GM18517 (cell line): ENCODE data around the gene SNAPC4.
"Not testable (repeated sequence)": the region's sequence is repeated elsewhere in the genome, so short reads cannot be mapped to it uniquely, and the experiment has no call there.

ENCODE experiments used
- ATAC-seq: cut with Tn5 transposase; IDR thresholded peaks from one replicate; pipeline ENCODE4 v1.9.1; 2021; ENCODE audit warnings: mild to moderate bottlenecking, moderate library complexity; ENCODE audit not compliant: unreplicated experiment

Gene SNAPC4

DNA sequence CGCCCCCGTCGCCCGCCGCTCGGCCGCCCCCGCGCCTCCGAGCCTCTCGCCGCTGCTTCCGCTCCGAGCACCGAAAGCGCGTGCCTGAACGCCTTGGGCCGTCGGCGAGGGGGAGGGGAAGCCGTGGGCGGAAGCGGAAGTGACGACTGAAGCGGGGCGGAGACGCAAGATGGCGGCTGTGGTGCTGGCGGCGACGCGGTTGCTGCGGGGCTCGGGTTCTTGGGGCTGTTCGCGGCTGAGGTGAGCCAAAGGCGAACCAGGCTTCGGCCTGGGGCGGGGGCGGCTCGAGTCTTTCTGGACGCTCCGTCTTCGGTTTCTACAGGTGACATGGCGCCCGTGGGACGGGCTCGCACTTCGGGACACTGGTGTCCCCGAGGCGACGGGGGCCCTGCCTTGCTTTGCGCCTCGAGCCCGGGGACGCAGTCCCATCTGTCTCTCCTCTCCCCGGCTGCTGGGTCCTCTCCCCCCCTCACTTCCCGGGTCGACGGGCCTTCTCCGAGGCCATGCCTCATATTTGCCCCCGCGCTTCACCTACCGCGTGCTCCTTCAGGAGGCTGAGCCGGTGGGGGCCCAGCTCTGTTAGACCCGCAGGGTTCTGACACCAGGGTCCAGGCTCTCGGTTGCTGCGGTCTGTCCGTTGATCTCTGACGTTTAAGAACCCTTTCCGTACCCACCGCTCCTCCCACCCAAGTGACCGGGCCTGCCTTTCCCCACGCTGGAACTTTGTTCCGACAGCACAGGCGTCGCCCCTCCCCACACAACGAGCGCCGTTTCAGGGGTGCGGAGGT, 10.7 kb upstream of the SNAPC4 start, which contains the start of the genes ENTR1 and PMPCA:
ENTR1 (minus strand) TSS at position 115 of the 788 bp plus-strand sequence. CDS start 217 bp downstream, outside the sequence.
PMPCA (plus strand) TSS at position 159 of the 788 bp plus-strand sequence; CDS start at position 170, 11 bp downstream.
- peak; percentile 68 for ATAC-seq

DNA sequence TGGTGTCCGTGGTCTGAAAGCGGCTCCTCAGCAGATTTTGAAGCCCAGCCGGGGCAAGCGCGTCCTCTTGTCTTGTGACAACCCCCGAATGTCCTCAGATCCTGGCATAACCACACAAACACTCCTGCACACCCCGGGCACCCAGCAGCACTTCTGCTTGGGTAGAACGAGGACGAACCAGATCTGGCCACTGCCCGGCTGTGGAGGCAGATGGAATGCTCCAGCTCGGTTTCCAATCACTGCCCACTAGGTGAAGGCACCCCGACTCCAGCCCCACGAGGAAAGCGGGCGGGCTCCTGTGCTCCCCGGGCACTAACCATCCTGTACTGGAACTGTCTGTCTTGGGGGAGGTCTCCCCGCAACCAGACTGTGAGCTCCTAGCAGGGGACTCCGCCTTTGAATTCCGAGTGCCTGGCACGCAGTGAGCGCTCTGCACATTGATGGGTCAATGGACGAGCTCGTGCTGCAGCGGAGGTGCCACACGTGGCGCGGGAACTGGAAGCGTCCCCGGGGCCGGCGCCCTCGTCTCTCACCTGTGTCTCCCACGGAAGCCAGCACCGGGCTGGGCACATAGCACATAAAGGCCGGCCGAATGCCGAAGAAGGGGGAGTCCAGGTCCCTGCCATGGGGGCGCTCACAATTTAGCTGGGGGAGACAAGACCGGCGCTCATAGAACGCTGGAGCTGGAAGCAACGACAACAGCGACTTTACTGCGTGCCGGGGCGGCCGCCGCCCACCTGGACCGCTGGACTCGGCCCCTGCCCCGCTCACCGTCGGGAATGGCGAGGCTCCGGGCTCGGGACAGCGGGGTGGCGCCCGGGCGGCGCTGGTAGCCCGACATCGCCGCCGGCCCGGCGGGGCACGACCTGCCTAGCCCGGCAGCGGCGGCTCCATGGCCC, 9.8 kb upstream of the SNAPC4 start:
- ATAC-seq: no peak

DNA sequence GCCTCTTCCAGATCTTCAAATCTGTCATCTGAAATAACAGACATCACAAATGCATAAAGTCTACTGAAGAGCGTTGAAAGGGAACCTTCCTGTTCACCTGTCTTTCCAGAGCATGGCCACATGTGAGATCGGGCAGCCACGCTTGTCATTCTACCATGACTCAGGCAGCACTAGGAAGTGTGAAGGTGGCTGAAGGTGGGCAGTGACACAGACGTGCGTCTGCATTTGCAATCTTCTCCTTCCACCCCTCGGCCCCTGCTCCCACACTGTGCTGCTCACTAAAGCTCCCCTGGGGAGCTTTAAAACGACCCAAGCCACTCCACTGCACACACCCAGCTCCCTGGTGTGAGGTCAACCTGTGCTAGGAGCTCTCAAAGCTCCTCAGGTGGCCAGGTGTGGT, 7.9 kb upstream of the SNAPC4 start:
- ATAC-seq: no peak

DNA sequence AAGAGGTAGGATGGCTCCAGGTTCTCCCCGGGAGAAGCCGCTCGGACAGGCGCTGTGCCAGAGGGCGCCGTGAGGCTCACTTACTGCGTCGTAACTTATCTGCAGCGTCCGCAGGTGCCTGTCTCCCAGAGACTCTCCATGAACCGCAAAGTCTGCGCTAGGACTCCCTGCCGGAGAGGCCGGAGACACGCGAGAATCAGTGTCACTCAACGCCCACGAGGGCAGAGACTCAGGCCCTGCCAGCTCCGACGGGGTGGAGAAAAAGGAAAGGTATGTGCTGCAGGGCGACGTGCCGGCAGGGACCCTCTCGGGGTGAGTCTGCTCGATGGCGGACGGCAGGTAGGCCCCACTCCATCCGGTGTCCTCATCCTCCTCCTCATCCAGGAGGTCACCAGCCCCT, 7.1 kb upstream of the SNAPC4 start:
- not testable (repeated sequence) for ATAC-seq

DNA sequence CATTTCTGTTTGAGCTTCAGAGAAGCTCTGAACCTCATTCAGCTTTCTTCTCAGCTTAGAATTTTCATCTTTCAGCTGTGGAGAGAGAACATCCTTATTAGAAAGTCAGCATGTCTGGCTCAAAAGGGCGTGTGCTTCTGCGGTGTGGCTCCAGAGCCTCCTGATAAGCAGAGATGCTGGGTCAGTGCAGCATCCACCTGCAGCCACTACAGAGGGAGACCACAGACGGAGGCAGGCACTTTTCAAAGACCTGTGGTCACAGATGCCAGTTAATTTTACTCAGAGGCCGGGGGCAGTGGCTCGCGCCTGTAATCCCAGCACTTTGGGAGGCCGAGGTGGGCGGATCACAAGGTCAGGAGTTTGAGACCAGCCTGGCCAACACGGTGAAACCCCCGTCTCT, 5.9 kb upstream of the SNAPC4 start:
- ATAC-seq: not testable (repeated sequence)

DNA sequence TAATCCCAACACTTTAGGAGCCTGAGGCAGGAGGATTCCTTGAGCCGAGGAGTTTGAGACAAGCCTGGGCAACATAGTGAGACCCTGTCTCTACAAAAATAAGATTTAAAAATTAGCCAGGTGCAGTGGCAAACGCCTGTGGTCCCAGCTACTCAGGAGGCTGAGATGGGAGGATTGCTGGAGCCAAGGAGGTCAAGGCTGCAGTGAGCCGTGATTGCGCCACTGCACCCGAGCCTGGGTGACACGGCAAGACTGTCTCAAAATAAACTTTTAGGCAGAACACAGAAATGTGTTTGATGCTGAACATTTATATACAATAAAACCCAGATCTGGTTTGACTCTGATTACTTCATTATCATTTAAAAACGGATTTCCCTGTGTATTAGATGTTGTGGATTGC, 5.5 kb upstream of the SNAPC4 start:
- no peak for ATAC-seq

DNA sequence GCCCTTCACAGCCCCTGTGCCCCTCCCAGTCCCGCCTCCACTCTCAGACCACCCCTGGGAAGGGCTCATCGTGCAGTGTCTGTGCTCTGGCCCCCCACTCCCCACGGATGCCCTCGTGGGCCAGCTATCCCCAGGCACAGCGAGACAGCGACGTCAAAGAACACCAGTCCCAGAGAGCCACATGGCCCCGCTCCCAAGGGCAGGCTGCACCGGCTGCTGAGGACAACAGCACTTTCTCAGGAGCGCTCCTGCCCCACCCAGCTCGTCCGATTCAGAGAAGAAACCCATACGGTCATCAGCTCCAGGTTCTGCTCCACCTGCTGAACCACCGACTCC, 4.8 kb upstream of the SNAPC4 start:
- ATAC-seq: no peak

DNA sequence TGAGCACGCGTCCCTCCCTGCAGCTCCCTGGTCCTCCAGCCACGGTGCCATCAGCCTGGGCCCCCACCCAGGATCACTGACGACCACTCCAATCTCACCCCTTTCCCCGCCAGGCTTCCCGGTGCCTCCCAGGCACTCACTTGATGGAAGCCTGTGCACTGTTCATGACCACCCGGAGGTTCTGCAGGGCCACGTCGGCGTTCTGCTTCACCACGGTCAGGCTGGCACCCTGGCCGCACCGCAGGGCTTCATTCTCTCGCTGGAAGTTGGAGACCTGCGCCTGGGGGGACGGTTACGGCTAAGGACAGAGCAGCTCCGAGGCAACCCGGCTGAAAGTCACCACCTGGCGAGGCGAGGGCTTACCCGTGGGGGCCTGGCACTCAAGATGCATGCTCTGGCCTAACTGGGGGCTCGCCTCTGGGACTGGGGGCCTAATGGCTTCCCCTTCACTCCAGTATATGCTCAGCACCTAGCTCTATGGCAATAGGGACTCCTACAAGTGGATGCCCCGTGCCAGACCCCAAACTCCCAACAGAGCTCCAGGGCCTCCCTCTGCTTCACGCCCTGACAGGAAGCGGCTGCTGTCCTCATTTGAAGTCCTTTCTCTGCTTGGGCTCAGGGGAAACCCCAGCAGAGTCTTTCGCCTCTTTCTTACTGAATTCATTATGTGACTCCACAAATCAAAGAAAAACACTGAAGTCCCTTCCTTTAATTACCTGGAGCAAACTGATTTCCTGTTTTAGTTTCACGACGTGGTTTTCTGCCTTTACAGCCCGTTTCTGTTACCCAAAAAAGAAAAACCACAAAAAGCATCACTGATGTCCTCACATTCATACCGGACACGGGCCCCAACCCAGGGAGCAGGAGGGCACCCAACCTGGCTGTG, 4.2 kb upstream of the SNAPC4 start:
- ATAC-seq: no peak

DNA sequence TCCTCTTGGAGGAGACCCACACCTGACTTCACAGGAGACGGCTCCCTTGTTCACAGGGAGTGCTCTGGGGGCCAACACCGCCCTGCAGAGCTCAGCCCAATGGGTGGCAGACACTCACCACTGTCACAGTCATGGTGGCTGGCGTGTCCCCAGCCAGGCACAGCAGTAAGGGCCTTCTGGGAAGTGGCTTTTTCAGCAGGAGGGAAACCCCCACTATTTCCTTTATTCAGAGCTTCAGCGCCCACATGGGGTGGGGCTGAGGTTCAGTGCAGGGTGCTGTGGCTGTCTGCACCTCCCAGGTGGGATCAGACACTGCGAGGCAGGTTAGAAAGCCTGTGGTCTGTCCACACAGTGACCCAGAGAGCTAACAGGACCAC, 3.6 kb upstream of the SNAPC4 start:
- no peak for ATAC-seq

DNA sequence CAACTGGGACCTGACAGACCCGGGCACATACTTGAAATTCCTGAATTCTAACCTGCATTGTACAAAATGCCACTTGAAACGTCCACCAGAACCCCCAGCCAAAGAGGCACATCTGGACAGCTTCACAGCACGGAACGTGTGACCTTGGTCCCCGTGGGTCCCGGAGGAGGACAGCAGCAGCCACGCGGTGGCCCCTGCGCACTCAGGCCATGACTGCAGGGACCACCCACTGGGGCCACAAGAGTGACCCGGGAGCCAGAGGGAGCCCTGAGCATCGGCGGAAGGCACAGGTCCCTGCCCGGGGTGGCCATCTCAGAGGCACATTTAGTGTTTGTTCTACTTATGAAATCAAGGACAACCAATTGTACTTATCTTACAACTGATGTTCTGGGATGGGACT, 2.1 kb upstream of the SNAPC4 start:
- no peak for ATAC-seq

DNA sequence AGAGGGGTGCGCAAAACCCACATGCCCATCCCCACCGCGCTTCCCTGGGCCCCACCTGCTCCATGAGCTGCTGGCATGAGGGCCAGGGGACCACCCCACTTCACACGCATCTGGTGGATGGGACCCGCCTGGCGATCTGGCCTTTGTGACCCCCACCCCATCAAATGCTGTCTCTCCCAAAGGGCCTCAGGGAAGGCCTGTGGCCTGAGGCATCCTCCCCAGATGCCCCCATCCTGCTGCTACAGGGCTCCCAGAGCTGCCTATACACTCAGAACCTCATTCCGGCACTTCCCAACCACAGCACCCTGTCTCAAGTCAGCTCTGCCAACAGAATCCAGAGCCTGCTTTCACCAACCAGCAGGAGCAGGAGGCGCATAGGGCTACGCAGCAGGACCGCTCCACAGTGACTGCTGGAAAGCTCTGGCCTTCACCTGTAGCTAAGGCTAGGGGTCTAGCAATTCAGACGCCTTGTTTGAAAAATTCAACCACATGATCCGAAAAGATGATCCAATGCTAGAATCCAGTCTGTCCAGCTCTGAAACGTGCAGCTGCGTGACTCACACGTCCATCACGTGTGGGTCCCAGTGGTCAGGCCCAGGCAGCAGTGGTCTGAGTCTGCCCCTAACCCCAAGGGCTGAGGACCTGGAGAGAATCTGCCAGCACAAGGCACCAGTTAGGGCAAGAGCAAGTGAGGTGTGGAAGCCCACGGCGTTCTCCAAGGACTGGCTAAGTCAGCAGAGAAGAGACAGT, 1.4 kb upstream of the SNAPC4 start:
- no peak for ATAC-seq

DNA sequence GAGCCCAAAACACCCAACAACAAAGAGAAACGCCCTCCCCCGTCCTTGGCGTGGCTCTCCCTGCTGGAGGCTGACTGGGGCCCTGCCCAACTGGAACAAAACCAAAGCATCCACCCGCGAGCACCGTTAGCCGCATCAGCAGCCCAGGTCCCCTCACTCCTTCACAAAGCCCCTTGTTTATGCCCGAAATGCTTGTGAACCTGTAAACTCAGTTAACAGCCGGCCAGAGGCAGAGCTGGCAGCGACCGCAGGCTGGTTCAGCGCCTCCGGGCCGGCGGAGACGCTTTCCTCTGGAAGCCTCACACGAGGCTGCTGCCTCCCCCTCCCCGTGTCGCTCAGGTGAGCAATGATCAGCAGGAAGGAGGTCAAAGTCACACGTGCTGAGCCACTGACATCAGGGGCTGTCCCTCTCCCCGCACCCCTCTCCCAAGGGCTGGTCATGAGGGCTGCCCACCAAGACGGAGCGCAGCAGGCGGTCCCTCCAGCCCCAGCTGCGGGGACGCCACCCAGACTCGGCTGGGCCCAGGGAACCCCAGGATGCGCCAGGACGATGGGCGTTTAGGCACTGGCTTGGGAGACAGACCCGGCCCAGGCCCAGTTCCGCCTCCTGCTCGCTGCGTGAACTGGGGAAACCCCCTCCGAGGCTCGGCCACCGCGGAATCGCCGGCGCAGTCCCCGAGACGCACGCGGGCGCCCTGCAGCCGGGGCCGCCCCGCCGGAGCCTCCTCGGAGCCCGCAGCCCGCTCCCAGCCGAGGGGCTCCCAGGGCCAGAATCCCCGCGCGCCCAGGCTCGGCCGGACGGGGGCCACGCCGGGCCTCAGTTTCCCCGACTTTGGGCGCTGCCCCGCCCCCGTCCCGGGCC, 563 bp downstream of the SNAPC4 start:
- no peak for ATAC-seq

DNA sequence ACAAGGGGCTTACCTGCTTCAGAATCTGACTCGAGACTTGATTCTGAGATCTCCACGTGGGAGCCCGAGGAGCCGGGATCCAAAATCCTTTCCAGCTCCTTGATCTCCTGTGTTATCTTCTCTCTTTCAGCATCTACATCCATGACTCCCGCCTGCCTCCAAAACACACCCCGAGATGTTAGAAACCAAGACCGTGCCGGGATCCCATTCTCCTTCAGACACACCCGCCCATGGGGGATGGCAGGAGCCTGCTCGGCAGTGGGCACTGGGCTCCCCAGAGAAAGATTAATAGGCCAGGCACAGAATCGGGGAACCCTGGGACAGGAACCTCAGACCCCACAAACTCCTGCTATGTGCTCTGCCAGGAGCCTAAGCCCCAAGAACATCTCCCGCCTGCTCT, 1.7 kb downstream of the SNAPC4 start:
- ATAC-seq: no peak

DNA sequence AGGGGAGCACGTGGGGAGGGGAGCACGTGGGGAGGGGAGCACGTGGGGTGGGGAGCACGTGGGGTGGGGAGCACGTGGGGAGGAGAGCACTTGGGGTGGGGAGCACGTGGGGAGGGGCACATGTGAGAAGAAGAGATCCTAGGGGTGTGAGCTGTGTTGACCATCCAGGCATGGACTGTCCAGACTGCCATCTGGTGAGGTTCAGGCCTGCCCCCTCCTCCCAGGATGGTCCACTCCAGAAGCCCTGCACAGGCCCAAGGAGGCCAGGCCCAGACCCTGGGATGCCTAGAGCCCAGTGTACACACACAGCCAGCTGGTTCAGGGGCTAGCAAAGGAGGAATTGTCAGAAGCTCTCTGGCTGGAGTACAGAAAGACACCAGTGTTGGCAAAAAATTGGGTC, 2.3 kb downstream of the SNAPC4 start:
- ATAC-seq: no peak

DNA sequence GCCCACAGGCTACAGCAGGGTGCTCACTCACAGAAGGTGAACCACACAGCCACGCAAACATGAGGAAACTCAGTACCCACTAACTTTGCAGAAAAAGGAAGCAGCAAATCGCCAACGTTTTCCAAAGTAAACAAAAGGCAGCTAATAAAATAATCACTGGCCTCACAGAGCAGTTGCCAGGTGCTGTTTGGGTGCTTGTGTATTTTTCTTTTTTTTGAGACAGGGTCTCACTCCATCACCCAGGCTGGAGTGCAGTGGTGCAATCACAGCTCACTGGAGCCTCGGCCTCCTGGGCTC, 3.8 kb downstream of the SNAPC4 start:
- ATAC-seq: no peak

DNA sequence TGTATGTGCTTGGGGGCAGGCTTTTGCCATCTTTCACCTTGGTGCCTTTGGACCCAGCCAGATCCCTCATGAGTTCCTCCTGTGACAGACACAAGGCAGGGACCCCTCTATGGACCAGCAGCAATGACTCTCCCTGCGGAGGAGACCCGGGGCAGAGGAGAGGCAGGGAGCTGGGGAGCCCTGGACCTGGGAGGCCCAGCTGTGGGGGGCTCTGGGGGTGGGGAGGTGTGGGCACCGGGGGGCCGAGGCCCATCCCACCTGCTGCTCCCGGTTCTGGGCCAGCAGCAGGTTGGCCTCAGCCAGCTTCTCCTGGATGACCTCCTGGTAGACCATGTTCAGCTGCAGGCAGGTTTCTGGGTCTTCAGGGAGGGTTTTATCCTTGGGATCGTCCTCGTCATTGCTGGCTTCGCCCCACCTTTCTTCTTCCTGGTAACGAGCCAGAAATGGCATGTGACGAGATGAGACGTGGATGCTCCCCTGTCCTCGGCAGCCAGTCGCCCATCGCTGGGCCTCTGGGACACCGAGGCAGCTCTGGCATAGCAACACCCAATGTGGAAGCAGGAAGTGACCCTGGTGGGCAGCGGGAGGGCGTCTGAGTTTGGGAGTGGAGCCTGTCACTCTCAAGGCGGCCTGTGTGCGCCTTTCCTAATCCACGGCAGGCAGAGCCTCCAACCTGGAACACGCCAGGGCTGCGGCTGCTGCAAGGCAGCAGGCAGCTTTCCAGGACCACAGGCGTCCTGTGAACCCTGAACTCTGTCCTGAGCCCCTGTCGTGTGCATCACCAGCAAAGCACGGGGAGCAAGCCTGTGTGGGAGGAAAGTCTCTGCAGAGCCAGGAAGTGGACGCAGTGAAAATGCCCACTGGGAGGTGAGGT, 4.4 kb downstream of the SNAPC4 start:
- ATAC-seq: no peak

DNA sequence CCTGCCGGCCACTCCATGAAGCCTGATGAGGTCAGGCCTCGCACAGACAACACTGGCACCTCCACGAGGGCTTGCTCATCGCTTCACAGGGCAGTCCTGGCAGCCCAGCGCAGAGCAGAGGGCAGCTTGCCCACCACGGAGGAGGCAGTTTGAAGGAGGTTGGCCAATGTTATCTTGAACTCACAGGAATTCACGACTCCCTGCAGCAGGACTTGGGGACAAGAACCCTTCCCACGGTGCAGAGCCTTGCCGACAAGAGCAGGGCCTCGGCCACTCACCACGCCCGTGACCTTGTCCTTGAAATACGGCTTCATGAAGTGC, 5.0 kb downstream of the SNAPC4 start:
- no peak for ATAC-seq

DNA sequence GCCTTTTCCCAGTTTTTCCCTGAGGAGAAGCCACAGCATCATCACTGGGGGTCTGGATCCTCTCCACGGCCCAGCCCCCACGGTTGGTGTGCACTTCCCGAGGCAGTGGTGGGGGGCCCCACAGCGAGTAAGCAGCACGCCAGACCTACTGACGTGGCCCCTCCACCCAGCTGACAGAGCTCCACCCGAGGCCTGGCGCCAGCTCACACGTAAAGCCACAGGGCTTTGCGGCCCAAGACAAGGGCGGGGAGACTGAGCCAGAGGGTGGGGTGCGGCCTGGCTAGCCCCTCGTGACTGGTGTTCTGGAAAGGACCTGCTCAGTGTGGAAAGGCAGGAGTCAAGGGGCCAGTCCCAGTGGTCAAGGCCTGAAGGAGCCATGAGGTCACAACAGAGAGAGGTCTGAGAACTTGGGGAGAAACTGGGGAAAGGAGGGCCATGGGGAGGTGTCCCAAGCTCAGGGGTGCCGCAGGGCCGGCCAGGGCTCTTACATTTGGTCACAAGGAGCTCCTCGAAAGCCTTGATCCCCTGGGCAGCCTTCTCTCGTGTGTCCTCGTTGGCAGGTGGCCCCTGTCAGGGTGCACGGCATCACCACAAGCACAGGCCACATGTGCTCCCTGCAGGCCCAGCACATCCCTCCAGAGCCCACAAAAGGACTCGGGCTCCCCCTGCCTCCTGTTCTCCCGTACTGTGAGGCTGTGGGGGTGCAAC, 5.5 kb downstream of the SNAPC4 start:
- ATAC-seq: no peak
